GM23338 (cell line): ENCODE measurements around the gene TJAP1.

ENCODE experiments used
- CREB1 ChIP-seq: fragments of 250-450 bp; sonication (Bioruptor Pico); IDR thresholded peaks from 2 replicates; pipeline ENCODE4 v1.5.0; 2020; ENCODE audit warnings: low read depth, mild to moderate bottlenecking, moderate library complexity
- EZH2 ChIP-seq: fragments of 200-600 bp; sonication (generic); IDR thresholded peaks from one replicate; pipeline ENCODE4 v1.8.0; 2017; ENCODE audit warnings: antibody characterized with exemption, mild to moderate bottlenecking, low read depth; ENCODE audit not compliant: unreplicated experiment
- EZH2phosphoT487 ChIP-seq: fragments of 200-600 bp; sonication (generic); IDR thresholded peaks from one replicate; pipeline ENCODE4 v1.8.1; 2018; ENCODE audit warnings: antibody characterized with exemption; ENCODE audit not compliant: unreplicated experiment
- JUNB ChIP-seq: IDR thresholded peaks from one replicate; pipeline ENCODE4 v1.6.1; 2016; ENCODE audit warnings: antibody characterized with exemption; ENCODE audit not compliant: unreplicated experiment
- POLR2AphosphoS5 ChIP-seq: IDR thresholded peaks from 2 replicates; pipeline ENCODE4 v1.6.1; 2016; ENCODE audit warnings: antibody characterized with exemption, low read depth
- STAT1 ChIP-seq: IDR thresholded peaks from one replicate; pipeline ENCODE4 v1.6.1; 2016; ENCODE audit warnings: antibody characterized with exemption; ENCODE audit not compliant: unreplicated experiment
- ZNF114 ChIP-seq: fragments of 250-450 bp; sonication (Bioruptor Pico); IDR thresholded peaks from 2 replicates; pipeline ENCODE4 v1.5.0; 2020; ENCODE audit warnings: mild to moderate bottlenecking, moderate library complexity
- ZNF331 ChIP-seq: fragments of 250-450 bp; sonication (Bioruptor Pico); IDR thresholded peaks from 2 replicates; pipeline ENCODE4 v1.5.0; 2020; ENCODE audit warnings: low read depth, mild to moderate bottlenecking, moderate library complexity
- TF ChIP-seq, protein P1 (sequence below), 2 experiments: fragments of 200-600 bp in 1 of 2; sonication (generic) in 1 of 2; conservative IDR thresholded peaks; 2 replicates each; pipeline versions ENCODE4 v1.5.1 to v1.6.1; 2016 to 2017; ENCODE audit warnings: antibody characterized with exemption in 2 of 2, low read depth in 2 of 2, mild to moderate bottlenecking in 2 of 2, moderate library complexity in 1 of 2
- TF ChIP-seq, protein P2 (sequence below): IDR thresholded peaks from one replicate; pipeline ENCODE4 v1.6.1; 2018; ENCODE audit warnings: antibody characterized with exemption; ENCODE audit not compliant: unreplicated experiment
- TF ChIP-seq, protein P3 (sequence below): IDR thresholded peaks from 2 replicates; pipeline ENCODE4 v1.6.1; 2016; ENCODE audit warnings: antibody characterized with exemption

DNA sequence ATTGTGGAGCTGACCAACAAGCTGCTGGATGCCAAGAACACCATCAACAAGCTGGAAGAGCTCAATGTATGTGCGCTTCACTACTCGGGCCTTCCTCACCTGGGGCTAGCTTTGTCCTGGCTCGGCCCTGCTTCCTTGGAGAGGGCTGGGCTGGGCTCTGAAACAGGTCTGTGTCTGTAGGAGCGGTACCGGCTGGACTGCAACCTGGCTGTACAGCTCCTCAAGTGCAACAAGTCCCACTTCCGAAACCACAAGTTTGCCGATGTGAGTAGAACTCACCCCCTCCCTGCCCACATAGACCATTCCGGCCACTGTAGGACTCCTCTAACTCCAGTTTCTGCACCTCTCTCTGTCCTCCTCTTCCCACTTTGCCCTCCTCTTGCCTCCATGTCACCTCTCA is 26.1 kb downstream of the TJAP1 start:
- TF ChIP-seq JUNB (no peak), EZH2 (no peak), POLR2AphosphoS5 (no peak), EZH2phosphoT487 (no peak), STAT1 (no peak), ZNF114 (no peak), CREB1 (CRISPR knock-in tag) (no peak), ZNF331 (CRISPR knock-in tag) (no peak)
- TF ChIP-seq, protein P1, sequence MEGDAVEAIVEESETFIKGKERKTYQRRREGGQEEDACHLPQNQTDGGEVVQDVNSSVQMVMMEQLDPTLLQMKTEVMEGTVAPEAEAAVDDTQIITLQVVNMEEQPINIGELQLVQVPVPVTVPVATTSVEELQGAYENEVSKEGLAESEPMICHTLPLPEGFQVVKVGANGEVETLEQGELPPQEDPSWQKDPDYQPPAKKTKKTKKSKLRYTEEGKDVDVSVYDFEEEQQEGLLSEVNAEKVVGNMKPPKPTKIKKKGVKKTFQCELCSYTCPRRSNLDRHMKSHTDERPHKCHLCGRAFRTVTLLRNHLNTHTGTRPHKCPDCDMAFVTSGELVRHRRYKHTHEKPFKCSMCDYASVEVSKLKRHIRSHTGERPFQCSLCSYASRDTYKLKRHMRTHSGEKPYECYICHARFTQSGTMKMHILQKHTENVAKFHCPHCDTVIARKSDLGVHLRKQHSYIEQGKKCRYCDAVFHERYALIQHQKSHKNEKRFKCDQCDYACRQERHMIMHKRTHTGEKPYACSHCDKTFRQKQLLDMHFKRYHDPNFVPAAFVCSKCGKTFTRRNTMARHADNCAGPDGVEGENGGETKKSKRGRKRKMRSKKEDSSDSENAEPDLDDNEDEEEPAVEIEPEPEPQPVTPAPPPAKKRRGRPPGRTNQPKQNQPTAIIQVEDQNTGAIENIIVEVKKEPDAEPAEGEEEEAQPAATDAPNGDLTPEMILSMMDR (conservative IDR thresholded peaks at IDR 0.05; ENCODE audit: low read depth in 2 of 2): no peak
- TF ChIP-seq, protein P2, sequence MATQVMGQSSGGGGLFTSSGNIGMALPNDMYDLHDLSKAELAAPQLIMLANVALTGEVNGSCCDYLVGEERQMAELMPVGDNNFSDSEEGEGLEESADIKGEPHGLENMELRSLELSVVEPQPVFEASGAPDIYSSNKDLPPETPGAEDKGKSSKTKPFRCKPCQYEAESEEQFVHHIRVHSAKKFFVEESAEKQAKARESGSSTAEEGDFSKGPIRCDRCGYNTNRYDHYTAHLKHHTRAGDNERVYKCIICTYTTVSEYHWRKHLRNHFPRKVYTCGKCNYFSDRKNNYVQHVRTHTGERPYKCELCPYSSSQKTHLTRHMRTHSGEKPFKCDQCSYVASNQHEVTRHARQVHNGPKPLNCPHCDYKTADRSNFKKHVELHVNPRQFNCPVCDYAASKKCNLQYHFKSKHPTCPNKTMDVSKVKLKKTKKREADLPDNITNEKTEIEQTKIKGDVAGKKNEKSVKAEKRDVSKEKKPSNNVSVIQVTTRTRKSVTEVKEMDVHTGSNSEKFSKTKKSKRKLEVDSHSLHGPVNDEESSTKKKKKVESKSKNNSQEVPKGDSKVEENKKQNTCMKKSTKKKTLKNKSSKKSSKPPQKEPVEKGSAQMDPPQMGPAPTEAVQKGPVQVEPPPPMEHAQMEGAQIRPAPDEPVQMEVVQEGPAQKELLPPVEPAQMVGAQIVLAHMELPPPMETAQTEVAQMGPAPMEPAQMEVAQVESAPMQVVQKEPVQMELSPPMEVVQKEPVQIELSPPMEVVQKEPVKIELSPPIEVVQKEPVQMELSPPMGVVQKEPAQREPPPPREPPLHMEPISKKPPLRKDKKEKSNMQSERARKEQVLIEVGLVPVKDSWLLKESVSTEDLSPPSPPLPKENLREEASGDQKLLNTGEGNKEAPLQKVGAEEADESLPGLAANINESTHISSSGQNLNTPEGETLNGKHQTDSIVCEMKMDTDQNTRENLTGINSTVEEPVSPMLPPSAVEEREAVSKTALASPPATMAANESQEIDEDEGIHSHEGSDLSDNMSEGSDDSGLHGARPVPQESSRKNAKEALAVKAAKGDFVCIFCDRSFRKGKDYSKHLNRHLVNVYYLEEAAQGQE: no peak
- TF ChIP-seq, protein P3, sequence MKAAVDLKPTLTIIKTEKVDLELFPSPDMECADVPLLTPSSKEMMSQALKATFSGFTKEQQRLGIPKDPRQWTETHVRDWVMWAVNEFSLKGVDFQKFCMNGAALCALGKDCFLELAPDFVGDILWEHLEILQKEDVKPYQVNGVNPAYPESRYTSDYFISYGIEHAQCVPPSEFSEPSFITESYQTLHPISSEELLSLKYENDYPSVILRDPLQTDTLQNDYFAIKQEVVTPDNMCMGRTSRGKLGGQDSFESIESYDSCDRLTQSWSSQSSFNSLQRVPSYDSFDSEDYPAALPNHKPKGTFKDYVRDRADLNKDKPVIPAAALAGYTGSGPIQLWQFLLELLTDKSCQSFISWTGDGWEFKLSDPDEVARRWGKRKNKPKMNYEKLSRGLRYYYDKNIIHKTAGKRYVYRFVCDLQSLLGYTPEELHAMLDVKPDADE: no peak
